ENCODE results near the gene SLC38A7. TPM values are rescaled to one million over a fixed set of nuclear protein-coding genes. Genes with fewer than 3 reads are reported as not detected.

Gene SLC38A7
- total RNA-seq, 1 donor from 2014 or later: 31.9 TPM

DNA sequence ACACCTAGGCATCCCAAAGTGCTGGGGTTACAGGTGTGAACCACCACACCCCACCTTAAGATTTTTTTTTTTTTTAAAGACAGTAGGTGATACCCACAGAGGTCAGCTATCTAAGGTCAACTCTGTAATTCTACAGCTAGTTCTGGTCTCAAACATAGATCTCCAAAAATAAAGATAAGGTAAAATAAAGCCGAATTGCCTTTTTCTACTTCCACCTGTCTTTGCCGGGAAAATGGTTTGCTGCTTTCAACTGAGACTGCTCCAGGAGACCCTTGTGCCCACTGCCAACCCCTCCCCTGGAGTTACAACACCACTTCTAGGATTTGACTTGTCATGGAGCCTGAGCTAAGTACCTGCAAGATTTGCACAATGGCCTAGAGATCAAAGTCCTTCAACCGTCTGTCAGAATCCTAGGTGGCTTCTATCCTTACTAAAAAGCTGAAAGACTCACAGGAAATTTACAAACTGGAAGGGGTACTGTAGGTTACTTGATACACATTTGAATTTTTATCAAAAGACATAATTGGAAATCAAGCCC, 50.2 kb downstream of the SLC38A7 start:
- intact Hi-C loops (cut with micrococcal nuclease): loop anchor here (10.0 kb wide), 1 partner anchor 300 kb away; no protein-coding TSS in a partner anchor
- TF ChIP-seq, protein P1, sequence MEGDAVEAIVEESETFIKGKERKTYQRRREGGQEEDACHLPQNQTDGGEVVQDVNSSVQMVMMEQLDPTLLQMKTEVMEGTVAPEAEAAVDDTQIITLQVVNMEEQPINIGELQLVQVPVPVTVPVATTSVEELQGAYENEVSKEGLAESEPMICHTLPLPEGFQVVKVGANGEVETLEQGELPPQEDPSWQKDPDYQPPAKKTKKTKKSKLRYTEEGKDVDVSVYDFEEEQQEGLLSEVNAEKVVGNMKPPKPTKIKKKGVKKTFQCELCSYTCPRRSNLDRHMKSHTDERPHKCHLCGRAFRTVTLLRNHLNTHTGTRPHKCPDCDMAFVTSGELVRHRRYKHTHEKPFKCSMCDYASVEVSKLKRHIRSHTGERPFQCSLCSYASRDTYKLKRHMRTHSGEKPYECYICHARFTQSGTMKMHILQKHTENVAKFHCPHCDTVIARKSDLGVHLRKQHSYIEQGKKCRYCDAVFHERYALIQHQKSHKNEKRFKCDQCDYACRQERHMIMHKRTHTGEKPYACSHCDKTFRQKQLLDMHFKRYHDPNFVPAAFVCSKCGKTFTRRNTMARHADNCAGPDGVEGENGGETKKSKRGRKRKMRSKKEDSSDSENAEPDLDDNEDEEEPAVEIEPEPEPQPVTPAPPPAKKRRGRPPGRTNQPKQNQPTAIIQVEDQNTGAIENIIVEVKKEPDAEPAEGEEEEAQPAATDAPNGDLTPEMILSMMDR (IDR thresholded peaks at IDR 0.05; ENCODE audit: borderline replicate concordance): no peak
- H3K4me3 ChIP-seq: no peak overlapping the region

DNA sequence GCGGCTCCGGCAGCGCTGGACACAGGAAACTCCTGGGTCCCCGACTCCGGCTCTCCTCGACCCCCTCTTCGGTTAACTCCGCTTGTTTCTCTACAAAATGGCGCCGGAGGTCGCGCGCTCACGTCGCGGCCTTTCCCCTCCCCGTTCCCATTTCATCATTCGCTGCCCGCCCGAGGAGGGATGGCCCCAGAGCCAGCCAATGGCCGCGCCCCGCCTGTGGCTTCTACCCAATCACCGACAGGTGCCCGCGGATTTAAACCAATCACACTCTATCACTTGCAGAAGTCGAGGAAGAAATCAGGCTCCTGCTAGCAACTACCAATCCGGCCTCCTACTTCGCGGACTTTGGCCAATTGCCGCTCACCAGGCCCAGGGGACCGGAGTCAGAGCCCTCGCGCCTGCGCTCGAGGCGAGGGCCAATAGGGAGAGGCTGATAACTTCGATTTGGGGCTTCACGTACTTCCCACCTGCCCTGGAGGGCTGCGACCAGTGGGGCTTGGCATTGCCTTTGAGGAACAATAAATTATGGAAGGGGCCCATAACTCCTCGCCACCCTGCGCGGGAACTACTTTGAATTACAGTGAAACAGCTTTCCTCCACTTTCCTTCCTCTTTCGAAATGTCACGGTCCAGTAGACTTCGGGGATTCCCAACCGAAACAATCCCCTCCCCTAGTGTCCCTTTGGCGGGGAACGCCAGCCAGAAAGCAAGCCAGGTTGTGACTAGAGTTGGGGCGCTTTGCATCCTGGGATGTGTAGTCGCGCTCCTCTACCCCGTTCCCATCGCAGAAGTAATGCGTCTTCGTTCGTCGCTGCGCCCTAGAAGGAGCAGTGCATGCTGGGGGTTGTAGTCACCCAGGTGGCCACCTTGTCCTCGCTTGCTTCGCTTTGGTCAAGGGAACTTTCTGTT, 54.6 kb downstream of the SLC38A7 start, which contains the start of gene CNOT1:
TSS of gene CNOT1 (minus strand) at position 94 of the 908 bp plus-strand sequence. CDS start 30,489 bp downstream, outside the sequence.
- intact Hi-C loops (cut with micrococcal nuclease): loop anchor here (10.0 kb wide), 1 partner anchor 295 kb away; no protein-coding TSS in a partner anchor
- Histone ChIP-seq H3K27me3 (ENCODE audit: low read depth) (no peaks in the 10 kb centered on the region), H3K4me3 (peak within 1 kb of the TSS; percentile 99), H3K27ac (replicated peaks) (peak within 1 kb of the TSS; percentile 99), H3K4me1 (peaks cover 44% of the 10 kb centered on the region), H3K36me3 (peaks cover under 1% of the 10 kb centered on the region), H3K9me3 (replicated peaks) (no peaks in the 10 kb centered on the region)
- DNase-seq: peak; percentile 98
- TF ChIP-seq, protein P1 (IDR thresholded peaks at IDR 0.05; ENCODE audit: borderline replicate concordance): no peak

More for the DNA sequence above, 50.2 kb downstream of the SLC38A7 start:
- no peaks in the 10 kb centered on the region for H3K9me3 ChIP-seq (replicated peaks)
- peaks cover 3% of the 10 kb centered on the region for H3K4me1 ChIP-seq
- H3K36me3 ChIP-seq: no peaks in the 10 kb centered on the region
- no peak for DNase-seq
- no peak overlapping the region for H3K27ac ChIP-seq (replicated peaks)
- H3K27me3 ChIP-seq (ENCODE audit: low read depth): no peaks in the 10 kb centered on the region

DNA sequence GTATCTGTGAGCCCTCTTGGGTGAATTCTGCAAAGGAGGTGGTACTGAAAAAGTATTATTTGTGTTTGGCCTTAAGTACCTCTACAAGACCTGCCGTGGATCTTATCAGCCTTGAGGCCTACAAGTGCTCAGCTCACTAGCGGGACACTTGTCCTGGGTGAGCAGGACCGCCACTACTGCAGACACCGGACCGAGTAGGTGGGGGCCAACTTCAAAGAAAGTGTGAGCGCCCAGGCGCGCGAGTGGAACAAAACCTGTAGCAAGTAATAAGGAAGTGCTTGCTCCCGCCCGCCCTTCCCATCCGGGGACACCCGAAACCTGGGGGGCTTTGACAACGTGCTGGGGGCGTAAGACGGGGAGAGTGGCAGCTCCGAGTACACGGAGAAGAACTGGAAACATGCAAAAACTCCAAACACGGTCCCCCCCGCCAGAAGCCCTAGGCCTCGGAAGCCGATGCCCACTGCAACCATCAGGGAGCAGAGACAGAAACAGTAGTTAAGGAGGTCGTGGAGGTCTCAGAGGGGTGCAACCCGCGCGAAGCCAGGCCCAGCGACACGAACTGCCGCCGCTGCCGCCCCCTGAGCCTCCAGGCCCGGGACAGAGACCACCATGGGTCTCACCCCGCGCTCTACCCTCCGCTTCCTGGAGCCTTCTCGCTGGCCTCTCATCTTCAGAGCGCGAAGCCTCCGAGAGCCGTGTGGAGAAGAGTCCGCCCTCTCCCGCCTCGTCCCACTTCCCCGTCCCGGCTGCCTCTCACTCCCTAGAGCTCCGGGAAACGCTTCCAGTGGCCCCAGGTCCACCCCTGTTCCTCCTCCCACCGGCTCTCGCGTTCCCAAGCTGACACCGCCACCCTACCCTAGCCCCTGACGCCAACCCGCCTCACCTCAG, 55.5 kb downstream of the SLC38A7 start:
- intact Hi-C loops (cut with micrococcal nuclease): no loop called here
- Histone ChIP-seq H3K9me3 (replicated peaks) (no peaks in the 10 kb centered on the region), H3K27ac (replicated peaks) (peak overlapping the region; percentile 99), H3K4me1 (peaks cover 50% of the 10 kb centered on the region), H3K27me3 (ENCODE audit: low read depth) (no peaks in the 10 kb centered on the region), H3K4me3 (peak overlapping the region; percentile 99), H3K36me3 (peaks cover 10% of the 10 kb centered on the region)
- DNase-seq: peak; percentile 42
- TF ChIP-seq, protein P1 (IDR thresholded peaks at IDR 0.05; ENCODE audit: borderline replicate concordance): no peak

DNA sequence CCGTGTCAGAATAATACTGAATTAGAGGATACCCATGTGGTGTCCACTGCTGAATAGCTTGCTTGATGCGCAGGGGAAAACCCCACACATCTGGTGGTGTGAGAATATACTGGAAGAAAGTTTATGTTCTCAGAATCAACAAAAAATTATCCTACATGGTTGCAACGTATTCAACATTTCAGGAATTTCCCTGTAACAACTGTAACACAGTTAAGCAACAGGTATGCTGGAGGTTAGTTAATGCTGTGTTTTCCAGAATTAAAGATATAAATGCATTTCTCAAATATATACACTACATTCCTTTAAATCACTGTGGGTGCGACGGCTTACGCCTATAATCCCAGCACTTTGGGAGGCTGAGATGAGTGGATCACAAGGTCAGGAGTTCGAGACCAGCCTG, 60.4 kb downstream of the SLC38A7 start:
- intact Hi-C loops (cut with micrococcal nuclease): no loop called here
- Histone ChIP-seq H3K4me1 (peaks cover 63% of the 10 kb centered on the region), H3K4me3 (no peak overlapping the region), H3K27me3 (ENCODE audit: low read depth) (no peaks in the 10 kb centered on the region), H3K27ac (replicated peaks) (no peak overlapping the region), H3K36me3 (peaks cover 49% of the 10 kb centered on the region), H3K9me3 (replicated peaks) (no peaks in the 10 kb centered on the region)
- DNase-seq: no peak
- TF ChIP-seq, protein P1 (IDR thresholded peaks at IDR 0.05; ENCODE audit: borderline replicate concordance): no peak

DNA sequence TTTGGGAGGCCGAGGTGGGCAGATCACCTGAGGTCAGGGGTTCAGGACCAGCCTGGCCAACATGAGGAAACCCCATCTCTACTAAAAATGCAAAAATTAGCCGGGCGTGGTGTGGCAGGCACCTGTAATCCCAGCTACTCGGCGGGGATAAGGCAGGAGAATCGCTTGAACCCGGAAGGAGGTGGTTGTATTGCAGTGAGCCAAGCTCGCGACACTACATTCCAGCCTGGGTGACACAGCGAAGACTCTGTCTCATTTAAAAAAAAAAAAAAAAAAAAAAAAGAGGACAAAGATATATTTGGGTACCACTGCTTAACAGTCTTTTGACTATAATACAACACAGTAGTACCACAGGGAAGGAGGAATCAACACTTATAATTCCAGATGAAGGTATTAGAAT, 64.2 kb downstream of the SLC38A7 start:
- DNase-seq: no peak
- H3K9me3 ChIP-seq (replicated peaks): no peaks in the 10 kb centered on the region
- intact Hi-C loops (cut with micrococcal nuclease): no loop called here
- no peak overlapping the region for H3K27ac ChIP-seq (replicated peaks)
- H3K36me3 ChIP-seq: peaks cover 66% of the 10 kb centered on the region
- peaks cover 36% of the 10 kb centered on the region for H3K4me1 ChIP-seq
- H3K27me3 ChIP-seq (ENCODE audit: low read depth): no peaks in the 10 kb centered on the region
- no peak overlapping the region for H3K4me3 ChIP-seq
- TF ChIP-seq, protein P1 (IDR thresholded peaks at IDR 0.05; ENCODE audit: borderline replicate concordance): no peak
